ENCODE results near the gene ELL2. TPM values are rescaled to one million over a fixed set of nuclear protein-coding genes. Genes with fewer than 3 reads are reported as not detected.

The ELL2 gene
- total and polyA plus RNA-seq, 2 of the 13 experiments (the other 11 are each of a cell fraction or from before 2014, with no cell fraction given), result 78.9 to 97.1 TPM

DNA sequence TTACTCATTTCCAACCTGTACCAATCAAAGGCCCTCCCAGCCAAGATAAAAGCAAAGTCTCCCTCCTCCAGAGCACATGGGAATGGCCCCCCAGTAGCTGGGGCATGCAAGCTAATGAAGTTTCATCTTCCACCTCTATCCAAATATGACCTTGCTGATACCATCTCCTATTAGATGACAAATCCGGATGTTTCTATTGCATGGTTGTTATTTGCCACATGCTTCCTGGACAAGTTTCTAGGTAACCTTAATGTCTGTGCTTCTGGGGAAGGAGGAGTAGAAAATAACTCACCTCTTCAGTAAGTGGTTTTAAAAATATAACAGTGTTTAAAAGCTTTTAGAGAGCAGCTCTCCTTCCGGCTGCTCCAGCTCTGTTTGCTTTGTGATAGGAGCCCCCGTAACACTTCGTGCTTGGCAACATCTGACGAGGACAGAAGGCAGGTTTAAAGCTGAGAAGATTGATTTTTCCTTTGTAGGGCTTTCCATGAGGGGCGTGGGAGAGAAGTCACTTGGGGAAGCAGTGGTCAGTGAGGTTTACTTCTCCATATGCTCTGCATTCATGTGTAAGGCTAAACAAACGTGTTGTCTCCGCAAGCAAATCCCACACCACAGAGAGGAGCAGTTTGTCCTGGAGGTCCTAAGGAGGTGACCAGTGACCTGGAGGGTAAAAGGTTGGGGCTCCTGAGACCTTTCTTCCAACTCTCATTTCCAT lies 98.8 kb downstream of the ELL2 start (continued):
- TF ChIP-seq MED8 (CRISPR knock-in tag; IDR thresholded peaks at IDR 0.05; ENCODE audit: insufficient replicate concordance) (peak; percentile 71), ZNF143 (CRISPR knock-in tag; IDR thresholded peaks at IDR 0.05) (no peak), ZNF253 (CRISPR knock-in tag; IDR thresholded peaks at IDR 0.05; ENCODE audit: borderline replicate concordance) (no peak), SSRP1 (CRISPR knock-in tag; IDR thresholded peaks at IDR 0.05) (peak; percentile 56; the same call in 1 of the 2 replicates), IKZF1 (IDR thresholded peaks at IDR 0.05) (no peak), IKZF4 (CRISPR knock-in tag; IDR thresholded peaks at IDR 0.05; ENCODE audit: borderline replicate concordance, low read depth, not compliant biosample characterization) (no peak), ZNF83 (CRISPR knock-in tag; IDR thresholded peaks at IDR 0.05; ENCODE audit: borderline replicate concordance) (no peak), ZNF879 (CRISPR knock-in tag; IDR thresholded peaks at IDR 0.05) (no peak), YEATS4 (CRISPR knock-in tag; IDR thresholded peaks at IDR 0.05; ENCODE audit: borderline replicate concordance) (0 out of 2 replicates have a peak, but pooled peaks have one; percentile 30), ZNF792 (CRISPR knock-in tag; IDR thresholded peaks at IDR 0.05) (no peak; the same call in 1 of the 2 replicates), MLLT10 (CRISPR knock-in tag; IDR thresholded peaks at IDR 0.05) (no peak), NCOA2 (CRISPR knock-in tag; IDR thresholded peaks at IDR 0.05) (peak; percentile 95), EZH2 (conservative IDR thresholded peaks at IDR 0.05; ENCODE audit: low read depth, low read length) (no peak), CEBPB (IDR thresholded peaks at IDR 0.05; ENCODE audit: borderline replicate concordance, low read depth, low read length) (no peak), ZNF441 (CRISPR knock-in tag; IDR thresholded peaks at IDR 0.05; ENCODE audit: borderline replicate concordance) (no peak), ZFP62 (CRISPR knock-in tag; IDR thresholded peaks at IDR 0.05) (no peak), ZNF562 (CRISPR knock-in tag; IDR thresholded peaks at IDR 0.05; ENCODE audit: borderline replicate concordance) (no peak)
- TF ChIP-seq, protein P1, sequence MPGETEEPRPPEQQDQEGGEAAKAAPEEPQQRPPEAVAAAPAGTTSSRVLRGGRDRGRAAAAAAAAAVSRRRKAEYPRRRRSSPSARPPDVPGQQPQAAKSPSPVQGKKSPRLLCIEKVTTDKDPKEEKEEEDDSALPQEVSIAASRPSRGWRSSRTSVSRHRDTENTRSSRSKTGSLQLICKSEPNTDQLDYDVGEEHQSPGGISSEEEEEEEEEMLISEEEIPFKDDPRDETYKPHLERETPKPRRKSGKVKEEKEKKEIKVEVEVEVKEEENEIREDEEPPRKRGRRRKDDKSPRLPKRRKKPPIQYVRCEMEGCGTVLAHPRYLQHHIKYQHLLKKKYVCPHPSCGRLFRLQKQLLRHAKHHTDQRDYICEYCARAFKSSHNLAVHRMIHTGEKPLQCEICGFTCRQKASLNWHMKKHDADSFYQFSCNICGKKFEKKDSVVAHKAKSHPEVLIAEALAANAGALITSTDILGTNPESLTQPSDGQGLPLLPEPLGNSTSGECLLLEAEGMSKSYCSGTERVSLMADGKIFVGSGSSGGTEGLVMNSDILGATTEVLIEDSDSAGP (CRISPR knock-in tag; IDR thresholded peaks at IDR 0.05; ENCODE audit: borderline replicate concordance), result no peak
- TF ChIP-seq, protein P2, sequence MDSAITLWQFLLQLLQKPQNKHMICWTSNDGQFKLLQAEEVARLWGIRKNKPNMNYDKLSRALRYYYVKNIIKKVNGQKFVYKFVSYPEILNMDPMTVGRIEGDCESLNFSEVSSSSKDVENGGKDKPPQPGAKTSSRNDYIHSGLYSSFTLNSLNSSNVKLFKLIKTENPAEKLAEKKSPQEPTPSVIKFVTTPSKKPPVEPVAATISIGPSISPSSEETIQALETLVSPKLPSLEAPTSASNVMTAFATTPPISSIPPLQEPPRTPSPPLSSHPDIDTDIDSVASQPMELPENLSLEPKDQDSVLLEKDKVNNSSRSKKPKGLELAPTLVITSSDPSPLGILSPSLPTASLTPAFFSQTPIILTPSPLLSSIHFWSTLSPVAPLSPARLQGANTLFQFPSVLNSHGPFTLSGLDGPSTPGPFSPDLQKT (CRISPR knock-in tag; IDR thresholded peaks at IDR 0.05; ENCODE audit: borderline replicate concordance), result no peak
- TF ChIP-seq, protein P3, sequence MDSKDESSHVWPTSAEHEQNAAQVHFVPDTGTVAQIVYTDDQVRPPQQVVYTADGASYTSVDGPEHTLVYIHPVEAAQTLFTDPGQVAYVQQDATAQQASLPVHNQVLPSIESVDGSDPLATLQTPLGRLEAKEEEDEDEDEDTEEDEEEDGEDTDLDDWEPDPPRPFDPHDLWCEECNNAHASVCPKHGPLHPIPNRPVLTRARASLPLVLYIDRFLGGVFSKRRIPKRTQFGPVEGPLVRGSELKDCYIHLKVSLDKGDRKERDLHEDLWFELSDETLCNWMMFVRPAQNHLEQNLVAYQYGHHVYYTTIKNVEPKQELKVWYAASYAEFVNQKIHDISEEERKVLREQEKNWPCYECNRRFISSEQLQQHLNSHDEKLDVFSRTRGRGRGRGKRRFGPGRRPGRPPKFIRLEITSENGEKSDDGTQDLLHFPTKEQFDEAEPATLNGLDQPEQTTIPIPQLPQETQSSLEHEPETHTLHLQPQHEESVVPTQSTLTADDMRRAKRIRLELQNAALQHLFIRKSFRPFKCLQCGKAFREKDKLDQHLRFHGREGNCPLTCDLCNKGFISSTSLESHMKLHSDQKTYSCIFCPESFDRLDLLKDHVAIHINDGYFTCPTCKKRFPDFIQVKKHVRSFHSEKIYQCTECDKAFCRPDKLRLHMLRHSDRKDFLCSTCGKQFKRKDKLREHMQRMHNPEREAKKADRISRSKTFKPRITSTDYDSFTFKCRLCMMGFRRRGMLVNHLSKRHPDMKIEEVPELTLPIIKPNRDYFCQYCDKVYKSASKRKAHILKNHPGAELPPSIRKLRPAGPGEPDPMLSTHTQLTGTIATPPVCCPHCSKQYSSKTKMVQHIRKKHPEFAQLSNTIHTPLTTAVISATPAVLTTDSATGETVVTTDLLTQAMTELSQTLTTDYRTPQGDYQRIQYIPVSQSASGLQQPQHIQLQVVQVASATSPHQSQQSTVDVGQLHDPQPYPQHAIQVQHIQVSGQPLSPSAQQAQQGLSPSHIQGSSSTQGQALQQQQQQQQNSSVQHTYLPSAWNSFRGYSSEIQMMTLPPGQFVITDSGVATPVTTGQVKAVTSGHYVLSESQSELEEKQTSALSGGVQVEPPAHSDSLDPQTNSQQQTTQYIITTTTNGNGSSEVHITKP (CRISPR knock-in tag; IDR thresholded peaks at IDR 0.05; ENCODE audit: low read depth), result 0 out of 2 replicates have a peak, but pooled peaks have one; percentile 18
- TF ChIP-seq, protein P4, sequence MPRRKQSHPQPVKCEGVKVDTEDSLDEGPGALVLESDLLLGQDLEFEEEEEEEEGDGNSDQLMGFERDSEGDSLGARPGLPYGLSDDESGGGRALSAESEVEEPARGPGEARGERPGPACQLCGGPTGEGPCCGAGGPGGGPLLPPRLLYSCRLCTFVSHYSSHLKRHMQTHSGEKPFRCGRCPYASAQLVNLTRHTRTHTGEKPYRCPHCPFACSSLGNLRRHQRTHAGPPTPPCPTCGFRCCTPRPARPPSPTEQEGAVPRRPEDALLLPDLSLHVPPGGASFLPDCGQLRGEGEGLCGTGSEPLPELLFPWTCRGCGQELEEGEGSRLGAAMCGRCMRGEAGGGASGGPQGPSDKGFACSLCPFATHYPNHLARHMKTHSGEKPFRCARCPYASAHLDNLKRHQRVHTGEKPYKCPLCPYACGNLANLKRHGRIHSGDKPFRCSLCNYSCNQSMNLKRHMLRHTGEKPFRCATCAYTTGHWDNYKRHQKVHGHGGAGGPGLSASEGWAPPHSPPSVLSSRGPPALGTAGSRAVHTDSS (CRISPR knock-in tag; conservative IDR thresholded peaks at IDR 0.05), result no peak
- TF ChIP-seq, protein P5, sequence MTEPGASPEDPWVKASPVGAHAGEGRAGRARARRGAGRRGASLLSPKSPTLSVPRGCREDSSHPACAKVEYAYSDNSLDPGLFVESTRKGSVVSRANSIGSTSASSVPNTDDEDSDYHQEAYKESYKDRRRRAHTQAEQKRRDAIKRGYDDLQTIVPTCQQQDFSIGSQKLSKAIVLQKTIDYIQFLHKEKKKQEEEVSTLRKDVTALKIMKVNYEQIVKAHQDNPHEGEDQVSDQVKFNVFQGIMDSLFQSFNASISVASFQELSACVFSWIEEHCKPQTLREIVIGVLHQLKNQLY (CRISPR knock-in tag; IDR thresholded peaks at IDR 0.05), result no peak; the same call in 1 of the 2 replicates

All from HepG2 (cell line).